GM12878 (cell line): ENCODE data around the gene PRDM16.

Source experiments
- CTCF ChIP-seq, 3 experiments: IDR thresholded peaks in 2 of 3; conservative IDR thresholded peaks in 1 of 3; 2 replicates each; pipeline ENCODE4 v1.5.1; 2011; ENCODE audit warnings: low read depth in 3 of 3, low read length in 3 of 3, mild to moderate bottlenecking in 3 of 3, control low read depth in 2 of 3, moderate library complexity in 2 of 3, inconsistent platforms in 1 of 3, mixed read lengths in 1 of 3; ENCODE audit not compliant: control insufficient read depth in 2 of 3, insufficient read depth in 1 of 3; ENCODE audit errors: extremely low read depth in 1 of 3
- MXI1 ChIP-seq: fragments of 150-350 bp; IDR thresholded peaks from 2 replicates; pipeline ENCODE4 v1.6.1; 2011; ENCODE audit warnings: low read depth, mild to moderate bottlenecking, inconsistent platforms, low read length, improper control_type of control experiment
- NFIC ChIP-seq: IDR thresholded peaks from 2 replicates; pipeline ENCODE4 v1.6.1; 2012; ENCODE audit warnings: low read depth, mild to moderate bottlenecking, inconsistent platforms, low read length, moderate library complexity
- NR2C2 ChIP-seq: IDR thresholded peaks from 2 replicates; pipeline ENCODE4 v1.6.1; 2011; ENCODE audit warnings: borderline replicate concordance, low read depth; ENCODE audit not compliant: control insufficient read depth, insufficient read length
- ZNF274 ChIP-seq: IDR thresholded peaks from one replicate; pipeline ENCODE4 v1.8.0; 2011; ENCODE audit not compliant: insufficient read length, insufficient read depth
- TF ChIP-seq, protein P1 (sequence below): fragments of 450-650 bp; IDR thresholded peaks from 2 replicates; pipeline ENCODE4 v1.6.1; 2017; ENCODE audit warnings: mild to moderate bottlenecking

DNA sequence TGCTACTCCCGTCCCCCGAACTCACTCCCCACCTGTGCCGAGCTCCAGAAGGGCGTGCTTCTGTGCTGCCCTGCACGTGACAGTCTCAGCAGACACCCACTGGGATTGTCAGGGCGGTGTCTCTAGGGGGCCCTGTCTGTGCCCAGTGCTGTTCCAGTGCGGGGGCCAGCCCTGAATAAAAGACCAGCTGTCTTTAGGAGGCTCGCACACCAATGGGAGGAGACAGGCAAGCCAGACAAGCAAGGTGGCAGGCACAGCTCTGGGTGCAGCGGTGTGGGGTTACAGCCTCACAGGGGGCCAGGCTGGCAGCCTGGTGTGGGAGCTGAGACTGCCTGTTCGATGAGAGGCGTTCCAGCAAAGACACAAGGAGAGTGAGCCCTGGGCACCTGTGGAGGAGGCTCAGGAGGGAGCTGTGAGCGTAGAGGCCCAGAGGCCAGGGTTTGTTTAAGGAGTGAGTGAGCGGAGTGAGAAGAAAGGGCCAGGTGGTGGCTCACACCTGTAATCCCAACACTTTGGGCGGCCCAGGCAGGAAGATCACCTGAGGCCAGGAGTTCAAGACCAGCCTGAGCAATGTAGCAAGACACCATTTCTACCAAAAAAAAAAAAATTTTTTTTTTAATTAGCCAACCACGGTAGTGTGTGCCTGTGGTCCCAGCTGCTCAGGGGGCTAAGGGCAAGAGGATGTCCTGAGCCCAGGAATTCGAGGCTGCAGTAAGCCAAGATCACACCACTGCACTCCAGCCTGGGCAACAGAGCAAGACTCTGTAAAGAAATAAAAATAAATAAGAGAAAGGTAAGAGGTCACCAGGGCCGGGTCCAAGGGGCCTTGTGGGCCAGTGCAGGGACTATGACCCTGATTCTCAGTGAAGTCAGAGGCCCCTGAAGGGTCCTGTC is 337.2 kb downstream of the PRDM16 start:
- TF ChIP-seq MXI1 (no peak), CTCF (IDR thresholded peaks at IDR 0.05 in 2 of 3, conservative IDR thresholded peaks at IDR 0.05 in 1 of 3; ENCODE audit: control insufficient read depth in 2 of 3, extremely low read depth in 1 of 3, insufficient read depth in 1 of 3, low read depth in 3 of 3, low read length in 3 of 3) (no peak), NR2C2 (no peak), ZNF274 (no peak), NFIC (no peak)
- TF ChIP-seq, protein P1, sequence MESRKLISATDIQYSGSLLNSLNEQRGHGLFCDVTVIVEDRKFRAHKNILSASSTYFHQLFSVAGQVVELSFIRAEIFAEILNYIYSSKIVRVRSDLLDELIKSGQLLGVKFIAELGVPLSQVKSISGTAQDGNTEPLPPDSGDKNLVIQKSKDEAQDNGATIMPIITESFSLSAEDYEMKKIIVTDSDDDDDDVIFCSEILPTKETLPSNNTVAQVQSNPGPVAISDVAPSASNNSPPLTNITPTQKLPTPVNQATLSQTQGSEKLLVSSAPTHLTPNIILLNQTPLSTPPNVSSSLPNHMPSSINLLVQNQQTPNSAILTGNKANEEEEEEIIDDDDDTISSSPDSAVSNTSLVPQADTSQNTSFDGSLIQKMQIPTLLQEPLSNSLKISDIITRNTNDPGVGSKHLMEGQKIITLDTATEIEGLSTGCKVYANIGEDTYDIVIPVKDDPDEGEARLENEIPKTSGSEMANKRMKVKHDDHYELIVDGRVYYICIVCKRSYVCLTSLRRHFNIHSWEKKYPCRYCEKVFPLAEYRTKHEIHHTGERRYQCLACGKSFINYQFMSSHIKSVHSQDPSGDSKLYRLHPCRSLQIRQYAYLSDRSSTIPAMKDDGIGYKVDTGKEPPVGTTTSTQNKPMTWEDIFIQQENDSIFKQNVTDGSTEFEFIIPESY = no peak
